HG02973 (cell line): Measurements from ENCODE around the gene USP28.
"Not testable (repeated sequence)": the region's sequence is repeated elsewhere in the genome, so short reads cannot be mapped to it uniquely, and the experiment has no call there.

ENCODE experiments used
- ATAC-seq: cut with Tn5 transposase; IDR thresholded peaks from one replicate; pipeline ENCODE4 v1.9.1; 2021; ENCODE audit warnings: moderate library complexity; ENCODE audit not compliant: unreplicated experiment

USP28 gene

DNA sequence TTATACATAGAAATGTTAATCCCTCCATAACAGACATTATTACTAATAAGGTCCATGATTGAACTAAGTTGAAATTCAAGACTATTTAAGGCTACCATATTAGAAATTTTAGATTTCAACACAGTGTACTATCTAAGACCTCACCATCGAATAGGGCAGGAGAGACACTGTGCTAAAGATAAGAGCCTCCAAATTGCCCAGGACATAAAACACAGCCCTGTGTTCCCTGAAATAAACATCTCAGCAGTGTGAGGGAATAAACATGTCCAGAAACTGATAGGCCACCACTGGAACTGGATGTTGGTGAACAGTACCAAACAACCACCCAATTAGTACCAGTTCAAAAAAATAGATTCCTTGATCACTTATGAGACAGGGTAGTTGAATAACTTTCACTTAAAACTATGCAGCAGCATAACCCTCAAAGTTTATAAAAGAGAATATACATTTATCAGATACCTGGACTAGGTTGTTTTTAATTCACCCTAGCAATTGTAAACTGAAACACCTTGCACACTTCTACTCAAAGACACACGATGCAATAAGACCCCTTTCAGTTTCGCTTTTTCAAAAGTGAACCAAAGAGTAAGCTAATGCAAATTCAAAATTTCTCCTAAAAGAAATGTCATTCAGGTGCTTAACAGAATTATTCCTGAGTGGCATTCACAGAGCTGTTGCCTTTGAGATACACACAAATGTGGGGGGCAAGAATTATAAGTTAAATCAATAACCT lies 34.3 kb downstream of the USP28 start:
- no peak for ATAC-seq

- ATAC-seq: peak; percentile 83
Measured at GRCh38 chr11:113839842-113840241, 35.5 kb downstream of the USP28 start.

- no peak for ATAC-seq
Measured at GRCh38 chr11:113838005-113838404, 37.4 kb downstream of the USP28 start.

GRCh38 chr11:113835306-113835705 lies 40.1 kb downstream of the USP28 start:
- no peak for ATAC-seq

- no peak for ATAC-seq
Measured at GRCh38 chr11:113833151-113833550, 42.2 kb downstream of the USP28 start.

DNA sequence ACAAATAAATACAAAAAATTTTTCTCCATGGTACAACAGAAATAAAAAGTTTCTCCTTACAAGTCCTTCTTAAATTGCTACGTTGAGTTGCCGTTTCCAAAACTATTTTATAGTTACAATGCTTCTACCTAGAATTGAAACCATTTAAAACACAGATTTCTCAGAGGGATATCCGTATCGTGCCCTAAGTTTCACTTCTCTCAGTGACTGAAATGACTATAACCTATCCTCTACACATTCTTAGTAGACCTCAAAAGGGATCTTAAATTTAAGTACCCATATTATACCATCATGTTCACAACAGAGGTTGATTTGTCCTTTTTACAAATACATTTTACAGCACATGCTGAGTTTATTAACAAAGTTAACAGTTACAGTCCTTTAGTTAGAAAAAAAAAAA lies 44.1 kb downstream of the USP28 start:
- ATAC-seq: peak; percentile 97

- ATAC-seq: no peak
Measured at GRCh38 chr11:113829751-113830150, 45.6 kb downstream of the USP28 start.

- ATAC-seq: no peak
Measured at GRCh38 chr11:113828191-113828590, 47.2 kb downstream of the USP28 start.

- no peak for ATAC-seq
Measured at GRCh38 chr11:113827477-113827876, 47.9 kb downstream of the USP28 start.

GRCh38 chr11:113818426-113818825 lies 56.9 kb downstream of the USP28 start:
- no peak for ATAC-seq

GRCh38 chr11:113817626-113818025 lies 57.7 kb downstream of the USP28 start:
- no peak for ATAC-seq

DNA sequence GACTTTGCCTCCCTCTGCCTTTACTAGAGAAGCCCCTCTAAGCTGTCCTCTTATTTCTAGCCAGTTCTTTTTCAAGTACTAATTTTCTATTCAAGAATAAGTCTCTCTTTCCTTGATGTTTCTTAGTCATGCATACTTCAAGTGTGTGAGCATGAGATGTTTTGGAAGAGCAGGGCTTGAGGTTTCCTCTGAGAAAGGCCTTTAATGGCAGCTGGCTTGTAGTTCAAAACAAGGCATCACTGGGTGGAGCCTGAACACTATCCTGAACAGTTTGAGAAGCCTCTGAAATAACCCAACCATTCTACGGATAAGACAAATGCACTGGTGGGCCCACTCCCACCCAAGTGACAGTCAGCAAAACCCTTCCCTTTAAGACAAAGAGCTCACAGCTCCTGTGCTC lies 58.2 kb downstream of the USP28 start:
- no peak for ATAC-seq

- ATAC-seq: no peak
Measured at GRCh38 chr11:113814181-113814580, 61.2 kb downstream of the USP28 start.

DNA sequence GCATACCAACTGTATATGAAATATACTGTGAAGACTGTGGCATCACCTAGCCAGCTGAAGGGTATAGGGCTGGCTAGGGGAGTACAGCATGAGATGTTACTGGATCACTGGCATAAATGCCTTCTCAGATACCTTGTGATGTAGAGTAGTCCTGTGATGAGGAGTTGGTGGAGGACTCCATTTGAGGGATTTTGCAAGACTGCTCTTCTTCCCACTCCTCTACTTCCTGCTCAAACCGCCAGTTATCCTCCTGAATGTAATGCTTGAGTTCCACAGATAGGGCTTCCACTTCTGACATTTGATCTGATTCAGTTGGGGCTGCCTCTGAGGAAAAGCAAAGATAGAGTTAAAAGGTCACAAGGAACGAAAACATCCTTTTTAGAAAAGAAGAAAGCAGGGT lies 66.4 kb downstream of the USP28 start:
- no peak for ATAC-seq

DNA sequence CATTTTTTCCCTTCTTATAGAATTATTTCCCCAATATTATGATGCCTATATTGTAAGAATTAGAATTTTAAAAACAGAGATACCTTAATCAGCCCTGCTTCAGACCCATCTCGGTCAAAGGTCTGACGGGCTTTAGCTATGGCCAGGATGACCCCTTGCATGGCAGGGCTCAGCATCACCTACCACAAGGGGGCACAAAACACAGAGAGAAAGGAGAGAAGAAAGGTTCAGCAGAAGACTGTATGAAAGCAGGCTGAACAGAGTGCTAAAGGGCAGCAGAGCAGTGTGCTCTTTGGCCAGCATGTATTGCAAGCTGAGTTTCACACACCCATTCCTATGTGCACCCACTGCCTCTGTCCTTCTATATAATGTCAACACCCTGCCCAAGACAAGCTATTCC lies 69.0 kb downstream of the USP28 start:
- no peak for ATAC-seq

DNA sequence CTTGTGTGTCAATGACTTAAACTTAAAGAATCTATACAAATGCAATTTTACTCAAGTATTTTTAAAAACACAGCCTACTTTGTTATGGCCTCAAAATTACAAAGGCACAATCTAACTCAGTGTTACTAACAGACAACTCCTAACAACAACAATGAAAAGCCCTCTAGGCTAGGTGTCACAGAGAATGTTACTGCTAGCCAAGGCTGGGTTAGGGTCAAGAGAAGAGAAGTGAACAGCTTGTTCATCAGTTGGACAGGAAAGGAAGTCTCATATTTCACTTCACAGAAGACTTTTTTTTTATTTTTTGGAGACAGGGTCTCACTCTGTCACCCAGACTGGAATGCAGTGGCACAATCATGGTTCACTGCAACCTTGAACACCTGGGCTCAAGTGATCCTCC lies 69.7 kb downstream of the USP28 start:
- ATAC-seq: no peak

DNA sequence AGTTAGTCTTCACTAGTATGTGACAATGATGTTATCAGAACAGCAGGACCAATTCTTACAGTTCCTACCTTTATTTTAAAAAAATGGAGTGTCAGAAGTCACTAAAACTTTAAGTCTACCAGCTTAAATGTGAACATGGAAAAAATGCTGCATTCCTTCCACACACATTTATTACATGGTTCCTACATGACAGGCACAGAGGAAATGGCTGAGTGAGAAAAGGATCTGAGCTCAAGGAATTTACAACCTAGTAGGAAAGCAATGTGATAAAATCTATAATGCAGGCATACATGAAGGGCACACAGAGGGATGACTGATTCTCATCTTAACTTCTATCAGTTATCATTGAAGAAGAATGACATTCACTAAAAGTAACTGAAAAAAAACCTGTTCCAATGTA lies 72.8 kb downstream of the USP28 start:
- no peak for ATAC-seq

GRCh38 chr11:113796663-113797259 lies 78.6 kb downstream of the USP28 start:
- ATAC-seq: peak; percentile 70

GRCh38 chr11:113789675-113790320 lies 85.6 kb downstream of the USP28 start:
- ATAC-seq: no peak

DNA sequence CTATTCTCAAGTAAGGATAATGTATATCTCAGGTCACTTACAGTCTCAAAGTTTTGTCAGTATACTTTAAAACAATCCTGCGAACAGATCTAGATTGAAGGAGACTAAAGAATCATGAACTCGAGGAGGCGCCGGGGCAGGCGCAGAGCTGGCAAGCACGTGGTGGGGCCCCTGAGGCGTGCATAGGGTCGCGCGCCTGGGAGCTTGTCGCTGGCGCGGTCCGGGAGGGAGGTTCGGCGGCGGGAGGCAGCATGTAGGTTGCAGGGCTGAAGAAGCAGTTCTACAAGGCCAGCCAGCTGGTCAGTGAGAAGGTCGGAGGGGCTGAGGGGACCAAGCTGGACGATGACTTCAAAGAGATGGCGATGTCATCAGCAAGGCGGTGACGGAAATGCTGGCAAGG lies 86.4 kb downstream of the USP28 start:
- not testable (repeated sequence) for ATAC-seq

- no peak for ATAC-seq
Measured at GRCh38 chr11:113782134-113782533, 93.2 kb downstream of the USP28 start.

- ATAC-seq: no peak
Measured at GRCh38 chr11:113781682-113782081, 93.7 kb downstream of the USP28 start.
